ENCODE results near the gene HS3ST6. TPM values are rescaled to one million over a fixed set of nuclear protein-coding genes. Genes with fewer than 3 reads are reported as not detected.

The HS3ST6 gene
- total and polyA plus RNA-seq, 9 of the 15 experiments (the other 6 are each of a cell fraction or from before 2014, with no cell fraction given): not detected

DNA sequence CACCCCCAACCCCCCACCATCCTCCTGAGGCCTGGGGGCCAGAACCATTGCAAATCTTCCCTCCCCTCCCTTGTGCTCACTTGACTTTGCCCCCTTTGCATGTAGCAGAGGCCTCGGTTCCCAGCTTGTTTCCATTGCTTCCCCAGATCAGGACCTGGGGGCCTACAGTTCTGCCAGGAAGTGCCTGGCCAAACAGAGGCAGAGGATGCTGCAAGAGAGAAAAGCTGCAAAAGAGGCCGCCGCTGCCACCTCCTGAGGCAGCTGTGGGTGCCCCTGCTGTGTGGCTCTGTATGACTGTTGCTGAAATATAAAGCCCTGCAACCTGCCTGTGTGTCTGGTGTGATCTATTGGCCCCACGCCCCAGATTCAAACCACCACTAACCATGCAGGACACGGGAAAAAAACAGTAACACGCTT, 43.4 kb upstream of the HS3ST6 start (continued):
- TF ChIP-seq ZNF324 (CRISPR knock-in tag; IDR thresholded peaks at IDR 0.05) (no peak), CHD1 (IDR thresholded peaks at IDR 0.05; ENCODE audit: low read length) (no peak), CREBBP (IDR thresholded peaks at IDR 0.05; ENCODE audit: low read depth, low read length) (no peak), DDX20 (tag; IDR thresholded peaks at IDR 0.05; ENCODE audit: low read depth) (no peak), ZBED1 (IDR thresholded peaks at IDR 0.05) (0 out of 2 replicates have a peak, but pooled peaks have one; percentile 10), HOXB6 (CRISPR knock-in tag; IDR thresholded peaks at IDR 0.05; ENCODE audit: borderline replicate concordance) (no peak), BRF1 (IDR thresholded peaks at IDR 0.05; ENCODE audit: borderline replicate concordance, extremely low read depth, insufficient read length) (no peak), KAT2B (IDR thresholded peaks at IDR 0.05; ENCODE audit: low read depth, low read length) (no peak), ZBTB17 (CRISPR knock-in tag; IDR thresholded peaks at IDR 0.05) (no peak), JUND (IDR thresholded peaks at IDR 0.05; ENCODE audit: borderline replicate concordance, low read depth, low read length) (no peak), JUND (tag; IDR thresholded peaks at IDR 0.05; ENCODE audit: borderline replicate concordance, low read depth, low read length) (no peak), MTA3 (IDR thresholded peaks at IDR 0.05; ENCODE audit: borderline replicate concordance) (no peak), BCOR (IDR thresholded peaks at IDR 0.05) (no peak), TAF1 (IDR thresholded peaks at IDR 0.05; ENCODE audit: control insufficient read depth, extremely low read depth, insufficient read depth, low read length, severe bottlenecking) (peak; percentile 10), ZNF140 (CRISPR knock-in tag; IDR thresholded peaks at IDR 0.05) (no peak), MBD2 (IDR thresholded peaks at IDR 0.05; ENCODE audit: borderline replicate concordance, low read depth) (peak; percentile 18; the same call in 1 of the 2 replicates), LARP7 (IDR thresholded peaks at IDR 0.05) (no peak)
- TF ChIP-seq, protein P1, sequence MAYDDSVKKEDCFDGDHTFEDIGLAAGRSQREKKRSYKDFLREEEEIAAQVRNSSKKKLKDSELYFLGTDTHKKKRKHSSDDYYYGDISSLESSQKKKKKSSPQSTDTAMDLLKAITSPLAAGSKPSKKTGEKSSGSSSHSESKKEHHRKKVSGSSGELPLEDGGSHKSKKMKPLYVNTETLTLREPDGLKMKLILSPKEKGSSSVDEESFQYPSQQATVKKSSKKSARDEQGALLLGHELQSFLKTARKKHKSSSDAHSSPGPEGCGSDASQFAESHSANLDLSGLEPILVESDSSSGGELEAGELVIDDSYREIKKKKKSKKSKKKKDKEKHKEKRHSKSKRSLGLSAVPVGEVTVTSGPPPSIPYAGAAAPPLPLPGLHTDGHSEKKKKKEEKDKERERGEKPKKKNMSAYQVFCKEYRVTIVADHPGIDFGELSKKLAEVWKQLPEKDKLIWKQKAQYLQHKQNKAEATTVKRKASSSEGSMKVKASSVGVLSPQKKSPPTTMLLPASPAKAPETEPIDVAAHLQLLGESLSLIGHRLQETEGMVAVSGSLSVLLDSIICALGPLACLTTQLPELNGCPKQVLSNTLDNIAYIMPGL (CRISPR knock-in tag; IDR thresholded peaks at IDR 0.05): 0 out of 2 replicates have a peak, but pooled peaks have one; percentile 15
- TF ChIP-seq, protein P2, sequence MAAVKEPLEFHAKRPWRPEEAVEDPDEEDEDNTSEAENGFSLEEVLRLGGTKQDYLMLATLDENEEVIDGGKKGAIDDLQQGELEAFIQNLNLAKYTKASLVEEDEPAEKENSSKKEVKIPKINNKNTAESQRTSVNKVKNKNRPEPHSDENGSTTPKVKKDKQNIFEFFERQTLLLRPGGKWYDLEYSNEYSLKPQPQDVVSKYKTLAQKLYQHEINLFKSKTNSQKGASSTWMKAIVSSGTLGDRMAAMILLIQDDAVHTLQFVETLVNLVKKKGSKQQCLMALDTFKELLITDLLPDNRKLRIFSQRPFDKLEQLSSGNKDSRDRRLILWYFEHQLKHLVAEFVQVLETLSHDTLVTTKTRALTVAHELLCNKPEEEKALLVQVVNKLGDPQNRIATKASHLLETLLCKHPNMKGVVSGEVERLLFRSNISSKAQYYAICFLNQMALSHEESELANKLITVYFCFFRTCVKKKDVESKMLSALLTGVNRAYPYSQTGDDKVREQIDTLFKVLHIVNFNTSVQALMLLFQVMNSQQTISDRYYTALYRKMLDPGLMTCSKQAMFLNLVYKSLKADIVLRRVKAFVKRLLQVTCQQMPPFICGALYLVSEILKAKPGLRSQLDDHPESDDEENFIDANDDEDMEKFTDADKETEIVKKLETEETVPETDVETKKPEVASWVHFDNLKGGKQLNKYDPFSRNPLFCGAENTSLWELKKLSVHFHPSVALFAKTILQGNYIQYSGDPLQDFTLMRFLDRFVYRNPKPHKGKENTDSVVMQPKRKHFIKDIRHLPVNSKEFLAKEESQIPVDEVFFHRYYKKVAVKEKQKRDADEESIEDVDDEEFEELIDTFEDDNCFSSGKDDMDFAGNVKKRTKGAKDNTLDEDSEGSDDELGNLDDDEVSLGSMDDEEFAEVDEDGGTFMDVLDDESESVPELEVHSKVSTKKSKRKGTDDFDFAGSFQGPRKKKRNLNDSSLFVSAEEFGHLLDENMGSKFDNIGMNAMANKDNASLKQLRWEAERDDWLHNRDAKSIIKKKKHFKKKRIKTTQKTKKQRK (IDR thresholded peaks at IDR 0.05; ENCODE audit: borderline replicate concordance, low read depth, low read length): no peak
- TF ChIP-seq, protein P3, sequence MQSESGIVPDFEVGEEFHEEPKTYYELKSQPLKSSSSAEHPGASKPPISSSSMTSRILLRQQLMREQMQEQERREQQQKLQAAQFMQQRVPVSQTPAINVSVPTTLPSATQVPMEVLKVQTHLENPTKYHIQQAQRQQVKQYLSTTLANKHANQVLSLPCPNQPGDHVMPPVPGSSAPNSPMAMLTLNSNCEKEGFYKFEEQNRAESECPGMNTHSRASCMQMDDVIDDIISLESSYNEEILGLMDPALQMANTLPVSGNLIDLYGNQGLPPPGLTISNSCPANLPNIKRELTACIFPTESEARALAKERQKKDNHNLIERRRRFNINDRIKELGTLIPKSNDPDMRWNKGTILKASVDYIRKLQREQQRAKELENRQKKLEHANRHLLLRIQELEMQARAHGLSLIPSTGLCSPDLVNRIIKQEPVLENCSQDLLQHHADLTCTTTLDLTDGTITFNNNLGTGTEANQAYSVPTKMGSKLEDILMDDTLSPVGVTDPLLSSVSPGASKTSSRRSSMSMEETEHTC (IDR thresholded peaks at IDR 0.05): no peak
- TF ChIP-seq, protein P4, sequence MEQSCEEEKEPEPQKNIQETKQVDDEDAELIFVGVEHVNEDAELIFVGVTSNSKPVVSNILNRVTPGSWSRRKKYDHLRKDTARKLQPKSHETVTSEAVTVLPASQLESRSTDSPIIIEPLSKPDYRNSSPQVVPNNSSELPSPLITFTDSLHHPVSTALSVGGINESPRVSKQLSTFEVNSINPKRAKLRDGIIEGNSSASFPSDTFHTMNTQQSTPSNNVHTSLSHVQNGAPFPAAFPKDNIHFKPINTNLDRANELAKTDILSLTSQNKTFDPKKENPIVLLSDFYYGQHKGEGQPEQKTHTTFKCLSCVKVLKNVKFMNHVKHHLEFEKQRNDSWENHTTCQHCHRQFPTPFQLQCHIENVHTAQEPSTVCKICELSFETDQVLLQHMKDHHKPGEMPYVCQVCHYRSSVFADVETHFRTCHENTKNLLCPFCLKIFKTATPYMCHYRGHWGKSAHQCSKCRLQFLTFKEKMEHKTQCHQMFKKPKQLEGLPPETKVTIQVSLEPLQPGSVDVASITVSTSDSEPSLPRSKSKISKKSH (CRISPR knock-in tag; IDR thresholded peaks at IDR 0.05): no peak
